ENCODE results near the gene FHAD1.

DNA sequence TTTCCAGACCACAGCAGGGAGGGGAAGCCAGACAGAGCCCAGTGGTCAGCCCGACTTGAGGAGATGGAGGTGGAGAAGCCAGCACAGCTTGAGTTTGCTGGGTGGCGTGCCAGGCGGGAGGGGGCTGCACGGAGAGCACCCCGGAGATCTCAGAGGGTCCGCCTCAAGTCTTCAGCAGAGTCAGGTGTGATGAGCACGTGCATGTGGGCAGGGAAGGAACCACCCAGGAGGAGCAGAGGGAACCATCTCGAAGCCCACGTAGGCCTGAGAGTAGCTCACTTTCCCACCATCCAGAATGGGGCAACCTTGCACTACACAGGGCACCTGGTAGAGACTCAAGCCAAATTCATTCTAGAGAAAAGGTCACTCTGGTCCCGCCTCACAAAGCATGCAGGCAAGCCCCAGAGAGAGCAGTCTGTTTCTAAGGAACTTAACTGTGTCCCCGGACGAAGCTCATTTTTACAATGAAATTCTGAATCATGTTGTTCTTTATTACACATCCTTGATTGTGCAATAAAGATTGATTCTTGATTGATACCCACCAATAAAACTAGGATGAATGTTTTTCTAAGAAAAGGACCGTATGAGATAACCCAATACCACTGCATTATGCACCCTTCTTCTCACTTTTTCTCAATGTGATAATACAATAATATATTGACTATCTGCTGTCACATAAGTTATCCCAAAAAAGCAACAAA lies 64.2 kb downstream of the FHAD1 start:
- TF ChIP-seq EZH2 (IDR thresholded peaks at IDR 0.05; ENCODE audit: borderline replicate concordance): no peak
- TF ChIP-seq, protein P1, sequence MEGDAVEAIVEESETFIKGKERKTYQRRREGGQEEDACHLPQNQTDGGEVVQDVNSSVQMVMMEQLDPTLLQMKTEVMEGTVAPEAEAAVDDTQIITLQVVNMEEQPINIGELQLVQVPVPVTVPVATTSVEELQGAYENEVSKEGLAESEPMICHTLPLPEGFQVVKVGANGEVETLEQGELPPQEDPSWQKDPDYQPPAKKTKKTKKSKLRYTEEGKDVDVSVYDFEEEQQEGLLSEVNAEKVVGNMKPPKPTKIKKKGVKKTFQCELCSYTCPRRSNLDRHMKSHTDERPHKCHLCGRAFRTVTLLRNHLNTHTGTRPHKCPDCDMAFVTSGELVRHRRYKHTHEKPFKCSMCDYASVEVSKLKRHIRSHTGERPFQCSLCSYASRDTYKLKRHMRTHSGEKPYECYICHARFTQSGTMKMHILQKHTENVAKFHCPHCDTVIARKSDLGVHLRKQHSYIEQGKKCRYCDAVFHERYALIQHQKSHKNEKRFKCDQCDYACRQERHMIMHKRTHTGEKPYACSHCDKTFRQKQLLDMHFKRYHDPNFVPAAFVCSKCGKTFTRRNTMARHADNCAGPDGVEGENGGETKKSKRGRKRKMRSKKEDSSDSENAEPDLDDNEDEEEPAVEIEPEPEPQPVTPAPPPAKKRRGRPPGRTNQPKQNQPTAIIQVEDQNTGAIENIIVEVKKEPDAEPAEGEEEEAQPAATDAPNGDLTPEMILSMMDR (IDR thresholded peaks at IDR 0.05; ENCODE audit: poor library complexity): no peak

Data from hepatocyte (in vitro differentiated cells).